K562 treated with DMSO at 1 percent for 4 hours (cell line): ENCODE measurements around the gene DCLK3. TPM values are rescaled to one million over a fixed set of nuclear protein-coding genes. Genes with fewer than 3 reads are reported as not detected.

Experiments used
- total RNA-seq: library from RNA; unstranded; fragments of 300-600 nt; gene quantifications from 2 replicates; pipeline ENCODE4 v1.2.3, GENCODE V29; 2022; ENCODE audit not compliant: insufficient read depth

The DCLK3 gene
- not detected in 2 replicates for total RNA-seq

GRCh38 chr3:36763850-36764703, at the start of gene DCLK3:
Gene DCLK3, minus strand, starts transcription at chr3:36764553. Its CDS starts 290 bp downstream, at chr3:36764263.

Other genes with a start within 250 kb of the DCLK3 start
- 6.6 and 11.6 TPM in 2 replicates for gene TRANK1, start 180.5 kb upstream of the DCLK3 start, total RNA-seq
- 4.3 and 8.2 TPM in 2 replicates for gene EPM2AIP1, start 228.6 kb upstream of the DCLK3 start, total RNA-seq
- 59.7 and 65.9 TPM in 2 replicates for gene MLH1, start 229.0 kb upstream of the DCLK3 start, total RNA-seq